GM23338 (cell line): ENCODE measurements around the gene FAT3. TPM values are rescaled to one million over a fixed set of nuclear protein-coding genes. Genes with fewer than 3 reads are reported as not detected.
A peak's percentile ranks its signal among the peaks of the same experiment; 100 is the strongest.

Experiments used
- ATAC-seq: fragments of 200-7000 bp; cut with Tn5 transposase; 3 replicates; pipeline ENCODE4 v1.9.1; 2020
- DNase-seq: peaks from one replicate; pipeline ENCODE4 v3.0.0-alpha.2; 2015; ENCODE audit warnings: low spot score
- H2AFZ ChIP-seq: fragments of 200-600 bp; sonication (generic); 2 replicates; pipeline ENCODE4 v1.8.0; 2016; ENCODE audit warnings: antibody characterized with exemption, mild to moderate bottlenecking, moderate library complexity
- H3F3A ChIP-seq: fragments of 200-600 bp; sonication (generic); replicated peaks from 2 replicates; pipeline ENCODE4 v1.8.0; 2017; ENCODE audit warnings: antibody characterized with exemption, mixed run types, low read depth
- H3K27ac ChIP-seq: fragments of 200-600 bp; sonication (generic); 2 replicates; pipeline ENCODE4 v1.6.1; 2016; ENCODE audit warnings: low read depth
- H3K27me3 ChIP-seq: fragments of 200-600 bp; sonication (generic); 2 replicates; pipeline ENCODE4 v1.8.0; 2016; ENCODE audit warnings: mild to moderate bottlenecking, mixed run types, moderate library complexity; ENCODE audit not compliant: insufficient read depth
- H3K36me3 ChIP-seq: fragments of 200-600 bp; sonication (generic); 2 replicates; pipeline ENCODE4 v1.8.0; 2016; ENCODE audit warnings: mild to moderate bottlenecking; ENCODE audit not compliant: insufficient read depth
- H3K4me1 ChIP-seq: fragments of 200-600 bp; sonication (generic); 2 replicates; pipeline ENCODE4 v1.8.0; 2016; ENCODE audit warnings: mild to moderate bottlenecking, moderate library complexity; ENCODE audit not compliant: insufficient read depth
- H3K4me2 ChIP-seq: fragments of 200-600 bp; sonication (generic); 2 replicates; pipeline ENCODE4 v1.7.1; 2017; ENCODE audit warnings: mixed run types
- H3K4me3 ChIP-seq: fragments of 200-600 bp; sonication (generic); 2 replicates; pipeline ENCODE4 v1.6.1; 2016; ENCODE audit warnings: mixed run types
- H3K79me2 ChIP-seq: fragments of 200-600 bp; sonication (generic); replicated peaks from 2 replicates; pipeline ENCODE4 v1.8.0; 2017; ENCODE audit warnings: mild to moderate bottlenecking; ENCODE audit not compliant: insufficient read depth
- H3K9me2 ChIP-seq: fragments of 200-600 bp; sonication (generic); 2 replicates; pipeline ENCODE4 v1.8.0; 2017; ENCODE audit not compliant: insufficient read depth
- H4K20me1 ChIP-seq: fragments of 200-600 bp; sonication (generic); replicated peaks from 2 replicates; pipeline ENCODE4 v1.8.0; 2017; ENCODE audit warnings: mild to moderate bottlenecking; ENCODE audit not compliant: insufficient read depth
- H3K27ac Mint-ChIP-seq: 2 replicates; pipeline ENCODE4 v1.8.0; 2020; ENCODE audit warnings: inconsistent platforms, mild to moderate bottlenecking, moderate library complexity, mixed read lengths
- H3K27me3 Mint-ChIP-seq: 3 replicates; pipeline ENCODE4 v1.8.0; 2022; ENCODE audit warnings: low read depth, mild to moderate bottlenecking, moderate library complexity, mixed read lengths, inconsistent platforms; ENCODE audit not compliant: insufficient read depth, poor library complexity
- H3K36me3 Mint-ChIP-seq: 3 replicates; pipeline ENCODE4 v1.8.0; 2021; ENCODE audit warnings: low read depth, mild to moderate bottlenecking, inconsistent platforms, moderate library complexity, mixed read lengths
- H3K4me1 Mint-ChIP-seq: 3 replicates; pipeline ENCODE4 v1.8.0; 2020; ENCODE audit warnings: mild to moderate bottlenecking, inconsistent platforms, mixed read lengths
- H3K4me3 Mint-ChIP-seq: 3 replicates; pipeline ENCODE4 v1.8.0; 2021; ENCODE audit warnings: moderate library complexity, mild to moderate bottlenecking, inconsistent platforms, mixed read lengths
- H3K9me3 Mint-ChIP-seq: 3 replicates; pipeline ENCODE4 v1.8.0; 2020; ENCODE audit warnings: moderate library complexity, mild to moderate bottlenecking, inconsistent platforms, mixed read lengths
- CTCF ChIP-seq, 2 experiments: fragments of 200-600 bp in 1 of 2; sonication (generic) in 1 of 2; conservative IDR thresholded peaks; 2 replicates each; pipeline versions ENCODE4 v1.5.1 to v1.6.1; 2016 to 2017; ENCODE audit warnings: antibody characterized with exemption in 2 of 2, low read depth in 2 of 2, mild to moderate bottlenecking in 2 of 2, moderate library complexity in 1 of 2
- ETS1 ChIP-seq: IDR thresholded peaks from 2 replicates; pipeline ENCODE4 v1.6.1; 2016; ENCODE audit warnings: antibody characterized with exemption
- EZH2 ChIP-seq: fragments of 200-600 bp; sonication (generic); IDR thresholded peaks from one replicate; pipeline ENCODE4 v1.8.0; 2017; ENCODE audit warnings: antibody characterized with exemption, mild to moderate bottlenecking, low read depth; ENCODE audit not compliant: unreplicated experiment
- EZH2phosphoT487 ChIP-seq: fragments of 200-600 bp; sonication (generic); IDR thresholded peaks from one replicate; pipeline ENCODE4 v1.8.1; 2018; ENCODE audit warnings: antibody characterized with exemption; ENCODE audit not compliant: unreplicated experiment
- JUNB ChIP-seq: IDR thresholded peaks from one replicate; pipeline ENCODE4 v1.6.1; 2016; ENCODE audit warnings: antibody characterized with exemption; ENCODE audit not compliant: unreplicated experiment
- NANOG ChIP-seq: IDR thresholded peaks from 2 replicates; pipeline ENCODE4 v1.6.1; 2016; ENCODE audit warnings: antibody characterized with exemption, borderline replicate concordance
- POLR2AphosphoS5 ChIP-seq: IDR thresholded peaks from 2 replicates; pipeline ENCODE4 v1.6.1; 2016; ENCODE audit warnings: antibody characterized with exemption, low read depth
- REST ChIP-seq: IDR thresholded peaks from one replicate; pipeline ENCODE4 v1.6.1; 2018; ENCODE audit warnings: antibody characterized with exemption; ENCODE audit not compliant: unreplicated experiment
- STAT1 ChIP-seq: IDR thresholded peaks from one replicate; pipeline ENCODE4 v1.6.1; 2016; ENCODE audit warnings: antibody characterized with exemption; ENCODE audit not compliant: unreplicated experiment
- polyA plus RNA-seq: library from polyadenylated mRNA; unstranded; fragments of >200 nt; fragmentation: Nextera tagmentation; extraction: Ambion mirVana; gene quantifications from 2 replicates; pipeline ENCODE4 v1.2.1, GENCODE V29; 2016
- total RNA-seq: library from RNA; depleted of rRNA; stranded (reverse); fragments of >200 nt; shearing (Covaris generic); gene quantifications from 2 replicates; pipeline ENCODE4 v1.2.3, GENCODE V29; 2014

Gene FAT3
- total and polyA plus RNA-seq, 2 experiments from 2014 or later: 9.0 to 78.0 TPM

- H3K27me3 Mint-ChIP-seq: no peaks in the 10 kb centered on the region
- TF ChIP-seq EZH2phosphoT487 (no peak), EZH2 (no peak), CTCF (conservative IDR thresholded peaks at IDR 0.05; ENCODE audit: low read depth in 2 of 2) (no peak), JUNB (no peak)
- H3K36me3 ChIP-seq: no peaks in the 10 kb centered on the region
- H3F3A ChIP-seq: no peaks in the 10 kb centered on the region
- no peaks in the 10 kb centered on the region for H3K36me3 Mint-ChIP-seq
- no peaks in the 10 kb centered on the region for H3K9me2 ChIP-seq
- H3K27ac ChIP-seq: no peak overlapping the region
- H3K4me1 Mint-ChIP-seq: peaks cover 6% of the 10 kb centered on the region; the same call in 2 of the 3 replicates
- H3K4me1 ChIP-seq: peaks cover 4% of the 10 kb centered on the region; the same call in 1 of the 2 replicates
- H3K4me3 ChIP-seq: no peak overlapping the region
- DNase-seq (no peak), ATAC-seq (no peak)
- no peaks in the 10 kb centered on the region for H4K20me1 ChIP-seq
- 0 out of 2 replicates have a peak overlapping the region, but pooled peaks have one; percentile 15 for H2AFZ ChIP-seq
- no peak overlapping the region for H3K4me2 ChIP-seq
- no peaks in the 10 kb centered on the region for H3K79me2 ChIP-seq
- no peaks in the 10 kb centered on the region for H3K27me3 ChIP-seq
- no peak overlapping the region for H3K4me3 Mint-ChIP-seq
- no peaks in the 10 kb centered on the region for H3K9me3 Mint-ChIP-seq
- H3K27ac Mint-ChIP-seq: no peak overlapping the region
Observed at GRCh38 chr11:92192141-92192540, 32.5 kb upstream of the FAT3 start.

- ATAC-seq (no peak), DNase-seq (no peak)
- Mint-ChIP-seq H3K36me3 (no peaks in the 10 kb centered on the region), H3K27me3 (peaks cover 2% of the 10 kb centered on the region), H3K27ac (no peak overlapping the region), H3K9me3 (no peaks in the 10 kb centered on the region), H3K4me3 (no peak overlapping the region), H3K4me1 (no peaks in the 10 kb centered on the region; the same call in 2 of the 3 replicates)
- no peaks in the 10 kb centered on the region for H3K79me2 ChIP-seq
- no peak overlapping the region for H3K4me3 ChIP-seq
- H3K9me2 ChIP-seq: no peaks in the 10 kb centered on the region
- H3K27me3 ChIP-seq: no peaks in the 10 kb centered on the region
- no peaks in the 10 kb centered on the region for H3F3A ChIP-seq
- TF ChIP-seq NANOG (no peak), CTCF (conservative IDR thresholded peaks at IDR 0.05; ENCODE audit: low read depth in 2 of 2) (no peak), EZH2 (no peak), EZH2phosphoT487 (no peak), POLR2AphosphoS5 (no peak), STAT1 (no peak), JUNB (no peak), REST (no peak), ETS1 (no peak)
- no peaks in the 10 kb centered on the region for H3K36me3 ChIP-seq
- H3K4me1 ChIP-seq: no peaks in the 10 kb centered on the region
- no peak overlapping the region for H3K4me2 ChIP-seq
- no peaks in the 10 kb centered on the region for H4K20me1 ChIP-seq
- H2AFZ ChIP-seq: no peak overlapping the region; the same call in 1 of the 2 replicates
- H3K27ac ChIP-seq: no peak overlapping the region
Observed at GRCh38 chr11:92198268-92198667, 26.4 kb upstream of the FAT3 start.
